ENCODE results near the gene S100A16.

DNA sequence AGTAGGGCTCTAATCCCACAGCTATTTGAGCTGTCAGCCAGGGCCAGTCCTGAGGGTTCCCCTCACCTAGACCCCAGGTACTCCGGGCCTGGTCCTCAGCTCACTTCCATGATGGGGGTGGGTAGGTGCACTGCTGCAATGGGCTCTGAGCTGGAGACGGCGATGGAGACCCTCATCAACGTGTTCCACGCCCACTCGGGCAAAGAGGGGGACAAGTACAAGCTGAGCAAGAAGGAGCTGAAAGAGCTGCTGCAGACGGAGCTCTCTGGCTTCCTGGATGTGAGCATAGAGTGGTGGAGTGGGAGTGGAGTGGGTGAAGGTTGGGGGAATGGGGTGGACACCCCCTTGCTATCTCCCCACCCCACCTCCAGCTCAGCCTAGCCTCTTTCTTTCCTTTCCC is 17.4 kb upstream of the S100A16 start:
- no peak for TF ChIP-seq POLR2A (IDR thresholded peaks at IDR 0.05; ENCODE audit: extremely low read depth, insufficient read length)
- TF ChIP-seq, protein P1, sequence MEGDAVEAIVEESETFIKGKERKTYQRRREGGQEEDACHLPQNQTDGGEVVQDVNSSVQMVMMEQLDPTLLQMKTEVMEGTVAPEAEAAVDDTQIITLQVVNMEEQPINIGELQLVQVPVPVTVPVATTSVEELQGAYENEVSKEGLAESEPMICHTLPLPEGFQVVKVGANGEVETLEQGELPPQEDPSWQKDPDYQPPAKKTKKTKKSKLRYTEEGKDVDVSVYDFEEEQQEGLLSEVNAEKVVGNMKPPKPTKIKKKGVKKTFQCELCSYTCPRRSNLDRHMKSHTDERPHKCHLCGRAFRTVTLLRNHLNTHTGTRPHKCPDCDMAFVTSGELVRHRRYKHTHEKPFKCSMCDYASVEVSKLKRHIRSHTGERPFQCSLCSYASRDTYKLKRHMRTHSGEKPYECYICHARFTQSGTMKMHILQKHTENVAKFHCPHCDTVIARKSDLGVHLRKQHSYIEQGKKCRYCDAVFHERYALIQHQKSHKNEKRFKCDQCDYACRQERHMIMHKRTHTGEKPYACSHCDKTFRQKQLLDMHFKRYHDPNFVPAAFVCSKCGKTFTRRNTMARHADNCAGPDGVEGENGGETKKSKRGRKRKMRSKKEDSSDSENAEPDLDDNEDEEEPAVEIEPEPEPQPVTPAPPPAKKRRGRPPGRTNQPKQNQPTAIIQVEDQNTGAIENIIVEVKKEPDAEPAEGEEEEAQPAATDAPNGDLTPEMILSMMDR (IDR thresholded peaks at IDR 0.05; ENCODE audit: low read depth, low read length), result no peak
